HepG2 (cell line): Measurements from ENCODE around the gene C3orf18. TPM values are rescaled to one million over a fixed set of nuclear protein-coding genes. Genes with fewer than 3 reads are reported as not detected.

ENCODE experiments used
- ELF4 ChIP-seq: sonication (generic); formaldehyde crosslinking; IDR thresholded peaks from 2 replicates; pipeline ENCODE4 v1.5.0; 2020; ENCODE audit warnings: missing genetic modification reagents, mild to moderate bottlenecking, moderate library complexity, borderline replicate concordance
- ETV6 ChIP-seq: sonication (generic); formaldehyde crosslinking; conservative IDR thresholded peaks from 2 replicates; pipeline ENCODE4 v1.4.0; 2020; ENCODE audit warnings: missing genetic modification reagents
- KDM2A ChIP-seq: sonication (generic); formaldehyde crosslinking; IDR thresholded peaks from 2 replicates; pipeline ENCODE4 v1.4.0; 2020; ENCODE audit warnings: low read depth, missing genetic modification reagents, borderline replicate concordance
- MIXL1 ChIP-seq: IDR thresholded peaks from 2 replicates; pipeline ENCODE4 v1.6.1; 2016
- PPARG ChIP-seq: conservative IDR thresholded peaks from 2 replicates; pipeline ENCODE4 v1.6.1; 2016; ENCODE audit warnings: missing biosample characterization, missing genetic modification reagents
- SP4 ChIP-seq: sonication (generic); formaldehyde crosslinking; IDR thresholded peaks from 2 replicates; pipeline ENCODE4 v1.8.1; 2023; ENCODE audit warnings: mild to moderate bottlenecking, missing genetic modification reagents
- ZNF160 ChIP-seq: sonication (generic); formaldehyde crosslinking; IDR thresholded peaks from 2 replicates; pipeline ENCODE4 v1.8.0; 2022; ENCODE audit warnings: mild to moderate bottlenecking, inconsistent platforms, missing genetic modification reagents
- ZNF3 ChIP-seq: IDR thresholded peaks from 2 replicates; pipeline ENCODE4 v1.7.0; 2017; ENCODE audit warnings: inconsistent platforms
- ZNF343 ChIP-seq: sonication (generic); formaldehyde crosslinking; IDR thresholded peaks from 2 replicates; pipeline ENCODE4 v1.4.0; 2020; ENCODE audit warnings: mild to moderate bottlenecking, missing genetic modification reagents
- ZNF646 ChIP-seq: sonication (generic); formaldehyde crosslinking; IDR thresholded peaks from 2 replicates; pipeline ENCODE4 v1.9.0; 2021; ENCODE audit warnings: mild to moderate bottlenecking, missing genetic modification reagents
- ZNF710 ChIP-seq: sonication (generic); formaldehyde crosslinking; IDR thresholded peaks from 2 replicates; pipeline ENCODE4 v1.5.0; 2020; ENCODE audit warnings: mild to moderate bottlenecking, missing genetic modification reagents, borderline replicate concordance
- ZNF775 ChIP-seq: sonication (generic); formaldehyde crosslinking; IDR thresholded peaks from 2 replicates; pipeline ENCODE4 v1.4.0; 2020; ENCODE audit warnings: missing genetic modification reagents, mild to moderate bottlenecking, moderate library complexity, borderline replicate concordance
- polyA plus RNA-seq, 8 experiments: library from polyadenylated mRNA; depleted of rRNA in 3 of 8; stranded (reverse) in 7 of 8; unstranded in 1 of 8; fragments of >200 nt; fragmentation: Illumina TruSeq in 4 of 8; extraction: Trizol in 4 of 8; gene quantifications; 2 replicates each; pipeline versions ENCODE4 v1.2.1 to v1.2.3, GENCODE V29; 2011 to 2016; ENCODE audit warnings: low read depth in 4 of 8, missing spikeins in 1 of 8, mixed read lengths in 1 of 8; ENCODE audit not compliant: insufficient read depth in 1 of 8
- total RNA-seq, 5 experiments: library from RNA; depleted of rRNA; stranded (reverse); fragments of >200 nt; fragmentation: Illumina TruSeq; extraction: Trizol; gene quantifications; 2 replicates each; pipeline ENCODE4 v1.2.3, GENCODE V29; 2016; ENCODE audit warnings: low read depth in 1 of 5
- TF ChIP-seq, protein P1 (sequence below): sonication (generic); formaldehyde crosslinking; IDR thresholded peaks from 2 replicates; pipeline ENCODE4 v1.4.0; 2020; ENCODE audit warnings: missing genetic modification reagents, borderline replicate concordance
- TF ChIP-seq, protein P2 (sequence below): sonication (generic); formaldehyde crosslinking; IDR thresholded peaks from 2 replicates; pipeline ENCODE4 v1.4.0; 2020; ENCODE audit warnings: mild to moderate bottlenecking, missing genetic modification reagents, borderline replicate concordance

C3orf18 gene
- total and polyA plus RNA-seq, 2 of the 13 experiments (the other 11 are each of a cell fraction or from before 2014, with no cell fraction given), result 1.6 to 4.8 TPM

DNA sequence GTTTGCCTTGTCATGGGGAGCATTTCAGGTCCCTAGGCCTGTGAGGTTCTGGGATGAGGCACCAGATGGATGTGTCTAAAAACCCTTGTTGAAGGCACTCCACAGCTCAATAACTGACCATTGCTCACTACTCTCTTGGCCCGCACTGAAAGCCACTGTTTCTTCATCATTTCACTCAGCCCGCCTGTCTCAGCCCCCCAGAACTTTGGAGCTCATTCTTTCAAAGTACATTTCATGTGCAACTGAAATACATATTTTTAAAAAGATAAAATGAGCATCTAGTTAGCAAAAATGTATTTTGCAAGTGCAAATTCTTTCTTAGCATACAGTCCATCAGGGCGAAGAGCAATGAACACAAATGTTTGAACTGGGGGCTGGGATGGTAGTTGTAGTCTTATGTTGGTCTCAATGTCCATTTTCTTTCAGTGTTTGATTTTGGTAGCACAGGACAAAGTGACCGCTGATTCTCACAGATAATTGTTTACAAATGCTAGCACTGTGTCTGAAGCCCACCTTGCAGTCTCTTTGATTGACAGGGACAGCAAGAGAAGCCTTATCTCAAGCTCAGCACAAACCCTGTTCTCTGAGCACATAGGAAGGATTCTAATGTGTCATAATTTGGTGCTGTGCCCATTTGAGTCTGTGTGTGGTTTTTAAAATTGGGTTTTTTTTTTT, 21.3 kb upstream of the C3orf18 start (continued):
- TF ChIP-seq ZNF710 (CRISPR knock-in tag) (no peak), MIXL1 (CRISPR knock-in tag) (peak; percentile 78), ELF4 (peak; percentile 53; the same call in 1 of the 2 replicates), KDM2A (no peak), SP4 (CRISPR knock-in tag) (no peak), PPARG (peak; percentile 57), ZNF775 (CRISPR knock-in tag) (0 out of 2 replicates have a peak, but pooled peaks have one; percentile 16), ZNF160 (no peak), ETV6 (CRISPR knock-in tag) (no peak), ZNF343 (CRISPR knock-in tag) (no peak), ZNF646 (no peak), ZNF3 (CRISPR knock-in tag) (peak; percentile 29; the same call in 1 of the 2 replicates)
- TF ChIP-seq, protein P1, sequence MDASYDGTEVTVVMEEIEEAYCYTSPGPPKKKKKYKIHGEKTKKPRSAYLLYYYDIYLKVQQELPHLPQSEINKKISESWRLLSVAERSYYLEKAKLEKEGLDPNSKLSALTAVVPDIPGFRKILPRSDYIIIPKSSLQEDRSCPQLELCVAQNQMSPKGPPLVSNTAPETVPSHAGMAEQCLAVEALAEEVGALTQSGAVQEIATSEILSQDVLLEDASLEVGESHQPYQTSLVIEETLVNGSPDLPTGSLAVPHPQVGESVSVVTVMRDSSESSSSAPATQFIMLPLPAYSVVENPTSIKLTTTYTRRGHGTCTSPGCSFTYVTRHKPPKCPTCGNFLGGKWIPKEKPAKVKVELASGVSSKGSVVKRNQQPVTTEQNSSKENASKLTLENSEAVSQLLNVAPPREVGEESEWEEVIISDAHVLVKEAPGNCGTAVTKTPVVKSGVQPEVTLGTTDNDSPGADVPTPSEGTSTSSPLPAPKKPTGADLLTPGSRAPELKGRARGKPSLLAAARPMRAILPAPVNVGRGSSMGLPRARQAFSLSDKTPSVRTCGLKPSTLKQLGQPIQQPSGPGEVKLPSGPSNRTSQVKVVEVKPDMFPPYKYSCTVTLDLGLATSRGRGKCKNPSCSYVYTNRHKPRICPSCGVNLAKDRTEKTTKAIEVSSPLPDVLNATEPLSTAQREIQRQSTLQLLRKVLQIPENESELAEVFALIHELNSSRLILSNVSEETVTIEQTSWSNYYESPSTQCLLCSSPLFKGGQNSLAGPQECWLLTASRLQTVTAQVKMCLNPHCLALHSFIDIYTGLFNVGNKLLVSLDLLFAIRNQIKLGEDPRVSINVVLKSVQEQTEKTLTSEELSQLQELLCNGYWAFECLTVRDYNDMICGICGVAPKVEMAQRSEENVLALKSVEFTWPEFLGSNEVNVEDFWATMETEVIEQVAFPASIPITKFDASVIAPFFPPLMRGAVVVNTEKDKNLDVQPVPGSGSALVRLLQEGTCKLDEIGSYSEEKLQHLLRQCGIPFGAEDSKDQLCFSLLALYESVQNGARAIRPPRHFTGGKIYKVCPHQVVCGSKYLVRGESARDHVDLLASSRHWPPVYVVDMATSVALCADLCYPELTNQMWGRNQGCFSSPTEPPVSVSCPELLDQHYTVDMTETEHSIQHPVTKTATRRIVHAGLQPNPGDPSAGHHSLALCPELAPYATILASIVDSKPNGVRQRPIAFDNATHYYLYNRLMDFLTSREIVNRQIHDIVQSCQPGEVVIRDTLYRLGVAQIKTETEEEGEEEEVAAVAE (CRISPR knock-in tag), result no peak
- TF ChIP-seq, protein P2, sequence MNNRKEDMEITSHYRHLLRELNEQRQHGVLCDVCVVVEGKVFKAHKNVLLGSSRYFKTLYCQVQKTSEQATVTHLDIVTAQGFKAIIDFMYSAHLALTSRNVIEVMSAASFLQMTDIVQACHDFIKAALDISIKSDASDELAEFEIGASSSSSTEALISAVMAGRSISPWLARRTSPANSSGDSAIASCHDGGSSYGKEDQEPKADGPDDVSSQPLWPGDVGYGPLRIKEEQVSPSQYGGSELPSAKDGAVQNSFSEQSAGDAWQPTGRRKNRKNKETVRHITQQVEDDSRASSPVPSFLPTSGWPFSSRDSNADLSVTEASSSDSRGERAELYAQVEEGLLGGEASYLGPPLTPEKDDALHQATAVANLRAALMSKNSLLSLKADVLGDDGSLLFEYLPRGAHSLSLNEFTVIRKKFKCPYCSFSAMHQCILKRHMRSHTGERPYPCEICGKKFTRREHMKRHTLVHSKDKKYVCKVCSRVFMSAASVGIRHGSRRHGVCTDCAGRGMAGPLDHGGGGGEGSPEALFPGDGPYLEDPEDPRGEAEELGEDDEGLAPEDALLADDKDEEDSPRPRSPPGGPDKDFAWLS (CRISPR knock-in tag), result no peak
